GM19372 (cell line): ENCODE results near the gene ACAP2.
"Not testable (repeated sequence)": the region's sequence is repeated elsewhere in the genome, so short reads cannot be mapped to it uniquely, and the experiment has no call there.

ENCODE experiments used
- ATAC-seq: cut with Tn5 transposase; IDR thresholded peaks from one replicate; pipeline ENCODE4 v1.9.1; 2021; ENCODE audit warnings: mild to moderate bottlenecking, low read depth, moderate library complexity; ENCODE audit not compliant: unreplicated experiment

Gene ACAP2

DNA sequence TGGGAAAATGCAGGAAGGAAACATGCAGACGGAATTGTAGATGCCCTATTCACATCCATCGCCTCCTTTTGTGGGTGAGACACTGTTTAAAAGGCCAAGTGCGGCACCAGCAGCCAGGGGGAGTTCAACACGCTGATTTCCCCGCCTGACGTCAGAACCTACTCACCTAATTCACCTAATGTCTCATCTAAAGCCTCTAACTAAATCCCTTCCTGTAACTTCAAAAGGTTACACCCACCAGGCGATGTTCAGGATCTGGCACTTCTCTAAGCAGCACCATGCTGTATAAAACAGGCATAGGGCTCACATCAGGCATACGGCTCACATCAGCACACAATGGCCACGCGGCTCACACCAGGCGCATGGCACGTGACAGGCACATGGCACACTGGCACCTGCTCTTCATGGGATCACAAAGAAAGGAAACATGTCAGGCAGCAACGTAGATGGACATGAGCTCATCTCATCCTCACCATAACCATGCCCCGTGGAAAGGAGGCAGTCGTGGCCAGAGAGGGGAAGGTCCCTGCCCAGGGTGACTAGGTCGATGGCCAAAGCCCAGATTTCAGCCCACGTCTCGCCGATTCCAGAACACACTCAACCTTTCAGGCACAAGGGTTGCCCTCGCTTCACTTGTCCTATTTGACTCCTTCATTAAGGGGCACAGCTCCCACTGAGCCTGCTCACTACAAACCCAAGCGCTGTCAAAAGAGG, 193.6 kb downstream of the ACAP2 start:
- no peak for ATAC-seq

DNA sequence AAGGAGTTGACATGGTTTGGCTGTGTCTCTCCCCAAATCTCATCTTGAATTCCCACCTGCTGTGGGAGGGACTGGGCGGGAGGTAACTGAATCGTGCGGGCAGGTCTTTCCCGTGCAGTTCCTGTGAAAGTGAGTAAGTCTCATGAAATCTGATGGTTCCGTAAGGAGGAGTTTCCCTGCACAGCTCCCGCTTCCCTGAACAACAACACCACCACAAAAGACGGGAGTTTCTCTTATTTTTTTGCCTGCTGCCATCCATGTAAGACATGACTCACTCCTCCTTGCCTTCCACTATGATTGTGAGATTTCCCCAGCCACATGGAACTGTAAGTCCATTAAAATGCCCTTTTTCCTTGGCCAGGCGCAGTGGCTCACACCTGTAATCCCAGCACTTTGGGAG, 194.5 kb downstream of the ACAP2 start:
- no peak for ATAC-seq

DNA sequence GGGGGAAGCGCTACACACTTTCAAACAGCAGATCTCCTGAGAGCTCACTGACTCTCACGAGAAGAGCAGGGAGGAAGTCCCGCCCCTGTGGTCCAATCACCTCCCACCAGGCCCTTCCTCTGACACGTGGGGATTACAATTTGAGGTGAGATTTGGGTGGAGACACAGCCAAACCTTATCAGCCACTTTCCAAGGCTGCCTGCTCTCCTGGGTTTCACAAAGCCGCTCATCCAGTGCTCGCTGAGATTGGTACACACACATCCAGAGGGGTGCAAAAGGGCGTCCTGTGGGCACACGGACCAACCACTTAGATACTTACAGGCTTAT, 195.0 kb downstream of the ACAP2 start:
- no peak for ATAC-seq

DNA sequence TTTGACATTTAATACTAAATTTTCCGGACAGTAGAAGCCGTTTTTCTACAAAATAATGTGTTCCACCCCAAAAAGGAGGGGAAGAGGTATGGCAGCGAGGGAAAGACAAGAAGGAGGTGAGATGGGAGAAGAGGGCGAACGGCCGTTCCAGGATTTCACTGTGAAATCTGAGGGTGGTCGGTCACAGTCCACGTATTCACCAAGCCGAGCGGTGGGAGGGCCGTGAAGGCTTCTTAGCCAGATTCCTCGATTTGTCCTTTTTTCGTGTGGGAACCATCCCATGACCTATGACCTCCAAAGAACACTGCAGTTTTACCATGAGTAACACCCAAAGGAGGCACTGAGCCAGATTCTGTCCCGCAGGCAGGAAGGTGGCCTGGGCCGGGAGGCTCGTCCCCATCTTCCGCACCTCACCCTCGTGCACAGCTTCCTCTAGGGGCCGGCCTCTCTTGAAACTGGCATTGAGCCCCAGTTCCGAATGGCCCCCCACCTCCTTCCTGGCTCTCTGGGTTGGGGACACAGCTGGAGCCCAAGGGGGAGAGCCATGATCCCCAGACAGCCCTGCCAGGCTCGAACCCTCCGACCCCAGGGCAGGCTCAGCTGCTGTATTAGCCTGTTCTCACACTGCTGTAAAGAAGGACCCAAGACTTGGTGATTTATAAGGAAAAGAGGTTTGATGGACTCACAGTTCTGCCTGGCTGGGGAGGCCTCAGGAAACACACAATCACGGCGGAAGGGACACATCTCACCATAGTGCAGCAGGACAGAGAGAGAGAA, 195.5 kb downstream of the ACAP2 start:
- no peak for ATAC-seq

DNA sequence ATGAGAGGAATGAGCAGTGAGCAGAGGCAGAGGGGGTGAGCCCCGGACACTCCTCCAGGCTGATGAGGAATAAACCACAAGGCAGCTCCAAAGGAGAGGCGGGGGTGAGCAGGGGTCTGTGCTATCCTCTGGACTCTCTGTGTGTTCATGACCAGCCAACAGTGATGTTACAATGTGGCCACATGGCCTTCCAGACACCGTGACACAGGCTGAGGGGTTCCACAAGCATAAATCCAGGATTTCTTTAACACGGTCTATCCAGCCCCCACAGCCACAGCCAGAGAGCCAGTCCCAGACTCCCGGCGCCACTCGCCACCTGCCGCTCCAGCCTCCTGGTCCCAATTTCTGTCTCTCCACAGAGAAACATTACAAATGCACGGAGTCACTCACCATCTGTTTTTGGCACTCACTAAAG, 196.2 kb downstream of the ACAP2 start:
- no peak for ATAC-seq

DNA sequence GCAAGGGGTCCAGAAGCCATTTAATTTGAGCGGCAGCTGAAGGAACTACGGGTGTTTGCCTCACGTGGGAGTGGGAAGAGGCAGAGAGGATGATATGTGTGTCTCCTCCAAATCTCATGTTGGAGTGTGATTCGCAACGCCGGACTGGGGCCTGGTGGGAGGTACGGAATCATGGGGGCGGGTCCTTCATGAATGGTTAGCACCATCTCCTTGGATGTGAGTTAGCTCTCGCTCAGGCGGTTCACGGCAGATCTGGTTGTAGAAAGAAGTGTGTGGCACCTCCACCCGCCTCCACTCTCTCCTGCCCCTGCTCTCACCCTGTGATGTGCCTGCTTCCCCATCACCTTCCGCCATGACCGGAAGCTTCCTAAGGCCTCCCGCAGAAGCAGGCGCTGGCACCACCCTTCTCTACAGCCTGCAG, 197.3 kb downstream of the ACAP2 start:
- no peak for ATAC-seq

DNA sequence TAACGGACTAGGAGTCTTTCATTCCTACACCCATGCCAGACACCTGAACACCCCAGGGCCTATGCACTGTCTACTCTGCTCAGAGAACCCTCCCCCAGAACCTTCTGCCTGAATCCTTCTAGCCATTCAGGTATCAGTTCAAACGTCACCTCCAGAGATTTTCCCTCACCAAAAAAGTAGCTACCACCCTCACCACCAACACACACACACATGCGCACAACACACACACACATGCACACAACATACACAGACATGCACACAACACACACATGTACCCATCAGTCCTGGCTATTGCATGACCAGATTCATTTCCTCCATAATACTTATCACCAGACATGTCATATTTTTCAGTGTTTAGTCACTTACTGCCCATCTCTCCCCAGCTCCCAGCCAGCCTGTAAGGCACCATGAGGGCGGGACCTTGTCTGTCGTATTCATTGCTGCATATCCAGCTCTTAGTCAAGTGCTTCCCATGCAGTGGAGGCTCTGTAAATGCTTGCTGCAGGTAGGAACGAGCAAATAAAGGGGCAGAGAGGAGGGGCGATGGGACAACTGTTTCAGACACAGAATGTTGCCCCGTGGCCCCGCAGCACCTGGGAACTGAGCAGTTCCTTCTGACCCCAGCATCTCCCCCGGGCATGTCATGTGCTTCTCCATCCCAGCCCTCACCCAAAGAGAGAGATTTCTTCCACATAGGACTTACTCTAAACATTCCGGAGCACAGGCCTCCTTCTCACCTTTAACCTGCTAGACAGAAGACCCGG, 201.0 kb downstream of the ACAP2 start:
- no peak for ATAC-seq

DNA sequence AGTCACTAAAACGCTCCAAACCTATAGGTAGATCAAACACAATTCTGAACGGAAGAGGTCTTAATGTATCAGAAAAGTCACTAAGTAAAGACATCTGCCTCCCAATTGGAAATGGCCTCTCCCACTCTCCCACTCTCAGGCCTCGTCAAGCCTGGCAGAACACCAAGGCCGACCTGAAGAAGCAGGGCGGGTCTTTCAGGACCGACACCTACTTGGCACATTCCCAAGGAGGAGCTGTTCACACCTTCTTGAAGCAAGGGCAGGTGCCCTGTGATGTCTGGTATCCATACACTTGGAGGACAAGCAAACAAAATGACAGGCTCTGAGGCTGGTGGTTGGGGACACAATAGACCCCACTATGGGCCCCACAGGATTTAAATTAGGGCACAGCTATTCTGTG, 201.9 kb downstream of the ACAP2 start:
- no peak for ATAC-seq

DNA sequence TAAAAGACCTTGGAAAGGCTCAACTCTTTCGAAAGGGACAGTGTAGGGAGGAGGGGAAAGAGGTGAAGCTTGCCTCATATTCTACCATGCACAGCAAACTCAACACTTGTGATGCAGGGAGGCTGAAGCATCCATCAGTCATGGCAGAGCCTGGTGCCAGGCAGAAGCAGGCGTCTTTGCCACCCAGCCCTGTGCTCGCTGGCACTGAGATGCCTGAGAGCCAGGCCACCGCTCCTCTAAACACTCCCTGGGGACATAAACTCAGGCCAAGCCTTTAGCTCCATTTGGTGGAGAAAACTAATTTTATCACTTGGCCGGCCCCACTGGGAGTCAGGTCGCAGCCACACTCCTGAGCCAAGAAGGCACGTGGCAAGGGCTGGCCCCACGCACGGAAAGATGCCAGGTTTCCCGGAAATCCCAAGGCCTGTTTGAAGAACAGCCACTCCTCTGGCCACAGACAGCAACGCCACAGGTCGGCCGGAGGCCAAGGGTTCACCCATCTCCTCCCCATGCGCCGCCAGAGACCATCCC, 202.6 kb downstream of the ACAP2 start:
- no peak for ATAC-seq

DNA sequence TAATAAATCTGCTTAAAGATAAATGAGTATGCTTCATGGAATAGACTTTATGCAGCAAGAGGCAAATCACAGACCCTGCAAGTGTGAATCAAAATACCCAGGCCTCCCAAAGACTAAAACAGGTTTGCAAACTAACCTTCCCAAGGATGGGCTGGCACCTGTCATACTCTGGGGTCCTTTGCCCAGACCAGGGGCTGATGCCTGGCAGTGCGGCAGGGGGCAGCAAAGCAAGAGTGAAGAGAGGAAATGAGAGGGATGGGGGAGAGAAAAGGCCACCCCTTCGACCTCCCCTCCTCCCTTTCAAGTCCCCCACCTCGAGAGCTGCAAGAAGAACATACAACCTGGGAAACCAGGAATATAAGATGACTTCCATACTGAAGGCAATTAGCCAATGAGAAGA, 203.7 kb downstream of the ACAP2 start:
- ATAC-seq: no peak

DNA sequence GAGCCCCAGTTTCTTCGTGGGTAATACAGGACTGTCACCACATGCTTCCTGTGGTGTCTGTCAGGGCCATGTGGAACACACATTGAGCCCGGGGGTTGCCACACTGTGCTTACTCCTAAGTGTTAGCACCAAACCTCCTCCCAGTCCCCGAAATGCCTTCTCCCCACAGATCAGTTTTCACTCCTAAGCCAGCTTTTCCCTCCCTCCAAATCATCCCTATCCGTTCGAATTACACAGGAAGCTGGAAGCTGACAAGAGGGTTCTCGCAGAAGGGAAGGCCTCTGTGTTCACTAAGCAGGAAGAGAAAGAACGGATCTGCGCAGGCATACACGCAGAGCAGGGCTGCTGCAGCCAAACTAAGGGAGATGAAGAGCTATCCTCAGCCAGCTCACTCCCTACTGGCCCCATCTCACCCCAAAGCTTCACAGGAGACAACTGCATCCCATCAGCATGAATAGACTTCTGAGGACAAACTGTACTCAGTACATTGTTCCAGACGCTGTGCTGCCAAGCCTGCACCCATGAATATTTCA, 204.2 kb downstream of the ACAP2 start:
- no peak for ATAC-seq

DNA sequence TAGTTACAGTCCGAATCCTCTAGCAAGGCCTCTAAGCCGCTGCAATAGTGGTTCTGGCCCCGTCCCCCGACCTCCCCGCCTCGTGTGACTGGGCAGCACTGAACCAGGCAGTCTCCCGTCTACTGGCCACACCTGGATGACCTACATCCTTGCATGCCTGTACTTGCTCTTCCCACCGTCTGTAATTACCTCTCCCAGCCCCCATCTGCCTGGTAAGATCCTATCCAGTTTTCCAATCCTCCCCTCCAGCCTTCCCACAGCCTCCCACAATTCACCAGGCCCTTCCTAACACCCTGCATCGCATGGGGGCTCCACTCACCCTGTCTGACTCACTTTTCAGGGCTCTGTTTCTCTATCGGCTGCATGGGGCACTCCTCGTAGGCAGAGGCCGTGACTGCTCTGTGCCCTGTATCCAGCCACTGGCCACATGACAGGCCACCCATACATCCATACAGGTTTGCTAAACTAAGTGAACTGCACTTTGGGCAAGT, 204.7 kb downstream of the ACAP2 start:
- no peak for ATAC-seq

DNA sequence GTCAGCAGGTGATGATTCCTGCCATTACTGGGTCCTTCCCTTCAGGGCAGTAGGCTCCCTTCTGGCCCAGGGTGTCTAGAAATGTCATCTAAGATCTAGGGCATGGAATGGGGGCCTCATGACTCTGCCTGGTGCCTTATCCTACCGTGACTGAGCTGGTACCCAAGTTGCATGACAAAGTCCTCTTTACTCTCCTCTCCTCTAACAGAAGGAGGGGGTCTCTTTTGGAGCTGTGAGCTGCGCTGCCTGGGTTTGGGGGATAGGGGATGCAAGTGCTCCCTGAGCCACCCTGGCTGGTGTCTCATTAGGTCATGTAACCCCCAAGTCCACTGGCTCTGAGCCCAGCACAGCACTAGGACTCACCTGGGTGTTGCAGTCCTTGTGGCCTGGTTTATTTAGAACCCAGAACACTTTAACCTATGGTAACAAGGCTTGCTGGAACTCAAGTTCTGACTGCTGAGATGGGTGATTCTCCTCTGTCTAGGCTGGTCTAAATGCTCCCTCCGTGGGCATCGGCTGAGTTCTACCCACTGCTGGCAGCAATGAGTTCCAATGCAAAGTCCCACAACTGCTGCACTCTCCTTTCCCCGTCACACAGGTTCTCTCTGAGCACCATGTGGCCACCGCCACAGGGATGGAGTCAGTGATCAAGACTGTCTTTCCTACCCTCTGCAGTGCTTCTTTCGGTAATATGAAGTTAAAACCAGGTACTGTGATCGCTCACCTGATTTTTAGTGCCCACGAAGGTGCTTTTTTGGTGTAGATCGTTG, 205.8 kb downstream of the ACAP2 start:
- ATAC-seq: no peak

DNA sequence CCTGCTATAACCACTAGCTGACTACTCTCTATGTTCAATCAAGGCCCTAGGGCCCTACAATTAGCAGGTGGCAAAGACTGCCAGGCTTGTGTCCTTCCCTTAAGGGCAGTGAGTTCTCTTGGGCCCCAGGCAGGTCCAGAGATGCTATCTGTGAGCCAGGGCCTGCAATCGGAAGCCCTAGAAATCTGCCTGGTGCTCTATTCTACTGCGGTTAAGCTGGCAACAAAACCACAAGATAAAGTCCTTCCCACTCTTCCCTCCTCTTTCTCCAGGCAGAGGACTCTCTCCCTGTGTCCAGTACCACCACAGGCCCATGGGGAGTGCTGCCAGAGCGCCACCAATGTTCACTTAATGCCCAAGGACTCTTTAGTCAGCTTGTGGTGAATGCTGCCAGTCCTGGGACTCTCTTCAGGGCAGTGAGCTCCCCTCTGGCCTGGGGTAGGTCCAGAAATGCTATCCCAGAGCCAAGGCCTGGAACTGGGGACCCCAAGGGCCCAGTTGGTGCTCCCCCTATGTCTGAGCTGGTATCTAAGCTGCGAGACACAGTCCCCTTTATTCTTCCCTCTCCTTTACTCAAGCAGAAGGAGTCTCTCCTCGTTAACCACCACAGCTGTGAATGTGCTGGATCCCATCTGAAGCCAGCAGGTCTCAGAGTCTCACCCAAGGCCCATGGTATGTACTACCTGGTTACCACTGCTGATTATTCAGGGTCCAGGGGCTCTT, 206.6 kb downstream of the ACAP2 start:
- no peak for ATAC-seq

DNA sequence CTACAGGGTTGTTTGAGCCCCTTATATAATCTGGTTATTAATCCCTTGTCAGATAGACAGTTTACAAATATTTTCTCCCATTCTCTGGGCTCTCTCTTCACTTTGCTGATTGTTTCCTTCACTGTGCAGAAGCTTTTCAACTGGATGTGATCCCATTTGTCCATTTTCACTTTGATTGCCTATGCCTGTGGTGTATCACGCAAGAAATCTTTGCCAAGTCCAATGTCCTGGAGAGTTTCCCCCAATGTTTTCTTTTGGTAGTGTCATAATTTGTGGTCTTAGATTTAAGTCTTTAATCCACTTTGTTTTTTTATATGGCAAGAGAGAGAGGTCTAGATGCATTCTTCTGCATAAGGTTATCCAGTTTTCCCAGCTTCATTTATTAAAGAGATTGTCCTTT, 212.6 kb downstream of the ACAP2 start:
- no peak for ATAC-seq

DNA sequence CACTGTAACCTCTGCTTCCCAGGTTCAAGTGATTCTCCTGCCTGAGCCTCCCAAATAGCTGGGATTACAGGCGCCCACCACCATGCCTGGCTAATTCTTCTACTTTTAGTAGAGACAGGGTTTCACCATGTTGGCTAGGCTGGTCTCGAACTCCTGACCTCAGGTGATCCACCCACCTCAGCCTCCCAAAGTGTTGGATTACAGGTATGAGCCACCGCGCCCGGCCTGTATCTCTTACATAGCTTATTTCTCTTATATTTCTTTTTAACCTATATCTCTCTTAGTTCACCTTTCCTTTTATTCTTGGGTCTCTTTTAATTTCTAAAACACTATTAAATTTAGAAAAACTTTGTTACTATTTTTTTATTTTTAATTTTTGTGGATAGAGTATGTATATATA, 213.9 kb downstream of the ACAP2 start:
- not testable (repeated sequence) for ATAC-seq

DNA sequence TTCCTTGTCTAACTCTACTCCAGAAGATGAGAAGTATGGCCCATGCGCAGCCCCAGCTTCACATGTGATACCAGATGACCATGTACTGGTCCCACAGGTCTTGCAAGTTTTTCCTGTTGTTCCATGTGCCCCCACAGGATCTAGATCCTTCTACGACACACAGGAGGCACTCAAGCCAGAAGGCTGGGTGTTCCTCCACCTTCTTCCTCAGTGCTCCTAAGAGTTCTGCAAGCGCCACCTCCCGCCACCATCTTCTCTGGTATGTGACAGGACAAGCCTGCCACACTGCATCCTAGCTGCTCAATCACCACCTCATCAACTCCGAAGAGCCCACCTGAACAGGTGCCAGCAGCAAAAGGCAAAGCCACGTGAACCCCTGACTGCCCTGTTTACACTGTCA, 214.9 kb downstream of the ACAP2 start:
- no peak for ATAC-seq

DNA sequence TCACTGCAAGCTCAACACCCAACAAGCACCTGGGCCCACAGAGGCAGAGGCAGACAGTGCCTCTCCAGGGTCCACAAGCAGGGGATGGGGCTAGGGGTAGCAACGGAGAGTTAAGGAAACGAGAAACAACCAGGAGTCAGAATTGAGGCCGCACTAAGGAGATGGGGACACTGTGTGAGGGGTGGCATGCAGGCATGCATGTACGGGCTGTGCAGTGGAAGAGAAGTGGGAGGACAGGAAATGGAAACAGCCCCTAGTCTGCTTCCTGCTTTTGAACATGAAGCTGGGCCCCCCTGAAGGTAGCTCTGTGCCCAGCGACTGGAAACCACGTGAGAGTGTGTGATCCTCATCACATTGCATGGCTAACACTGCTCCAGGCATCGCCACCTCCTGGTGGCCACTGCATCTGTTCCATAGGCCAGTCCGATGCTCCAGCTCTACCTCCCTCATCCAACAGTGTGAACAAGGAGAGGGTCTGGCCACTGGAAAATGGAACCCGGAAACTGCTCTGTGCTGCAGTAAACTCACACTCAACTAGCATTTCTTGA, 215.8 kb downstream of the ACAP2 start:
- no peak for ATAC-seq

DNA sequence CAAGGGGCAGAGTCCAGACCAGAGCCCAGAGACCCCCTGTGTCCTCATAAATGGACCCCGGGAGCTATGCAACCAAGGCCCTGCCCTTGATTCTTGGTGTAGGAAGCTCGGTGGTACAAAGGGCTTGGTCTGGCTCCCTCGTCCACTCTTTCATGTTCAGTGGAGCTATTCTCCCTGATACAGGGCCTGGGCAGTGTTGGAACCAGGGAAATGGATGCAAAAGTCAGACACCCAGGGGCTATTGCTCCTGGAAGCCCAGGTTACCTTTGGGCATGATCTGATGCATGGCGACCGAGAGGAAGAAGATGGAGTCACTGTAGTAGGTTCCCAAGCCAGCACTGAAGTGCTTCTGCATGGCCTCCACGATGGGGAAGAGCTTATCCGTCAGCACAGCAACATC, 216.4 kb downstream of the ACAP2 start:
- ATAC-seq: no peak
